Caco-2 (cell line): ENCODE results near the gene ATCAY. TPM values are rescaled to one million over a fixed set of nuclear protein-coding genes. Genes with fewer than 3 reads are reported as not detected.
"Not testable (repeated sequence)": the region's sequence is repeated elsewhere in the genome, so short reads cannot be mapped to it uniquely, and the experiment has no call there.

Experiments used
- BruUV-seq: library from RNA; stranded (reverse); fragments of 400-500 nt; replicated peaks from 2 replicates; lab custom pipeline; 2021; lab: Mats Ljungman, UMichigan
- CTCF ChIA-PET: fragments of 300-600 bp; sonication (Branson Sonifier 250); formaldehyde crosslinking; loops from one replicate; lab custom pipeline; 2022; ENCODE audit warnings: antibody characterized with exemption; lab: Charles Lee
- POLR2A ChIA-PET: fragments of 300-600 bp; sonication (Branson Sonifier 250); formaldehyde crosslinking; loops from one replicate; lab custom pipeline; 2022; ENCODE audit warnings: antibody characterized with exemption; lab: Charles Lee
- DNase-seq, 2 experiments: peaks; one replicate each; pipeline versions ENCODE4 v3.0.0 to v3.0.0-alpha.2; 2020 to 2022
- H3K27me3 ChIP-seq: replicated peaks from 2 replicates; pipeline ENCODE4 v1.6.0; 2011; ENCODE audit warnings: low read length; ENCODE audit not compliant: control insufficient read depth, insufficient read depth
- H3K36me3 ChIP-seq: 2 replicates; pipeline ENCODE4 v1.5.1; 2011; ENCODE audit warnings: low read length; ENCODE audit not compliant: control insufficient read depth, insufficient read depth
- H3K4me1 ChIP-seq: fragments of 250-450 bp; sonication (Bioruptor Pico); 2 replicates; pipeline ENCODE4 v1.5.1; 2020; ENCODE audit warnings: mild to moderate bottlenecking
- H3K4me3 ChIP-seq: 2 replicates; pipeline ENCODE4 v1.5.1; 2011; ENCODE audit warnings: low read depth, mild to moderate bottlenecking, control low read depth, low read length
- H3K9me3 ChIP-seq: fragments of 250-450 bp; sonication (Bioruptor Pico); 2 replicates; pipeline ENCODE4 v1.5.1; 2020; ENCODE audit warnings: mild to moderate bottlenecking, moderate library complexity
- H3K27ac Mint-ChIP-seq: one replicate; pipeline ENCODE4 v1.8.0; 2022; ENCODE audit warnings: mixed read lengths; ENCODE audit not compliant: unreplicated experiment
- H3K27me3 Mint-ChIP-seq: one replicate; pipeline ENCODE4 v1.8.0; 2022; ENCODE audit warnings: mixed read lengths; ENCODE audit not compliant: insufficient read depth, unreplicated experiment
- H3K36me3 Mint-ChIP-seq: one replicate; pipeline ENCODE4 v1.8.0; 2022; ENCODE audit warnings: mild to moderate bottlenecking, mixed read lengths; ENCODE audit not compliant: insufficient read depth, unreplicated experiment
- H3K4me1 Mint-ChIP-seq: one replicate; pipeline ENCODE4 v1.8.0; 2022; ENCODE audit warnings: low read depth, mixed read lengths; ENCODE audit not compliant: unreplicated experiment
- H3K4me3 Mint-ChIP-seq: one replicate; pipeline ENCODE4 v1.8.0; 2022; ENCODE audit warnings: mild to moderate bottlenecking, moderate library complexity, mixed read lengths; ENCODE audit not compliant: unreplicated experiment
- H3K9me3 Mint-ChIP-seq: one replicate; pipeline ENCODE4 v1.8.0; 2022; ENCODE audit warnings: mixed read lengths; ENCODE audit not compliant: unreplicated experiment
- CTCF ChIP-seq, 2 experiments: fragments of 200-600 bp in 1 of 2; IDR thresholded peaks; 1 replicate in 1 of 2; 2 replicates in 1 of 2; pipeline versions ENCODE4 v1.5.1 to v1.8.0; 2011 to 2022; ENCODE audit warnings: antibody characterized with exemption in 1 of 2, control low read depth in 1 of 2, inconsistent platforms in 1 of 2, low read depth in 1 of 2, low read length in 1 of 2, mild to moderate bottlenecking in 1 of 2, moderate library complexity in 1 of 2; ENCODE audit not compliant: insufficient read depth in 1 of 2, severe bottlenecking in 1 of 2, unreplicated experiment in 1 of 2
- intact Hi-C: fragments of 100-400 bp; cut with micrococcal nuclease; formaldehyde crosslinking; loops from one replicate; pipeline ENCODE4 v1.10.0; 2022; ENCODE audit not compliant: unreplicated experiment
- total RNA-seq: library from RNA; stranded (reverse); gene quantifications from 2 replicates; pipeline ENCODE4 v1.2.3, GENCODE V29; 2022

Gene ATCAY
- total RNA-seq, 1 experiment from 2014 or later, result not detected

DNA sequence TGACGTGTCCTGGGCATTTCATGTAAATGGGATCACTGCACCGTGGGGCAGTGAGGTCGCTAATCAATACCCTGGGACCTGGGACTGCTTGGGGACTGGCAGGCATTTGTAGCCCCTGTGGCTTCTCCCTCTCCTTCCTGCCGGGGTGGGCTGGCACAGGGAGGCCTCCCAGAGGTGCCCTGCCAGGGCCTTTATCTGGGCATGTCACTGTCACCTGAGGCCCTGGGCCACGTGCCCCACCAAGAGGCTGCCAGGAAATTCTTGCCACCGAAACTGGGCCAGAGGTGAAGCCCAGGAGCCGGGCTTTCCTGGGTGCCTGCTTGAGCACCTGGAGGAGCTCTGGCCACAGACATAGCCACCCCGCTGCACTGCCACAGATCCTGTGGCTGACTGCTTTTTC is 50.6 kb downstream of the ATCAY start:
- ChIA-PET POLR2A (no interaction called here), CTCF (no interaction called here)
- H3K4me3 ChIP-seq, result no peak overlapping the region
- H3K36me3 ChIP-seq, result no peaks in the 10 kb centered on the region
- no peak for DNase-seq
- no peaks in the 10 kb centered on the region for H3K9me3 ChIP-seq
- Mint-ChIP-seq H3K27ac (no peak overlapping the region), H3K9me3 (no peaks in the 10 kb centered on the region), H3K27me3 (no peaks in the 10 kb centered on the region), H3K36me3 (no peaks in the 10 kb centered on the region), H3K4me3 (no peak overlapping the region), H3K4me1 (no peaks in the 10 kb centered on the region)
- H3K4me1 ChIP-seq, result no peaks in the 10 kb centered on the region
- intact Hi-C loops, result no loop called here
- no peaks in the 10 kb centered on the region for H3K27me3 ChIP-seq
- no TSS peak for BruUV-seq
- TF ChIP-seq CTCF (IDR thresholded peaks at IDR 0.05; ENCODE audit: insufficient read depth in 1 of 2, low read depth in 1 of 2, low read length in 1 of 2, severe bottlenecking in 1 of 2, unreplicated experiment in 1 of 2), result no peak

DNA sequence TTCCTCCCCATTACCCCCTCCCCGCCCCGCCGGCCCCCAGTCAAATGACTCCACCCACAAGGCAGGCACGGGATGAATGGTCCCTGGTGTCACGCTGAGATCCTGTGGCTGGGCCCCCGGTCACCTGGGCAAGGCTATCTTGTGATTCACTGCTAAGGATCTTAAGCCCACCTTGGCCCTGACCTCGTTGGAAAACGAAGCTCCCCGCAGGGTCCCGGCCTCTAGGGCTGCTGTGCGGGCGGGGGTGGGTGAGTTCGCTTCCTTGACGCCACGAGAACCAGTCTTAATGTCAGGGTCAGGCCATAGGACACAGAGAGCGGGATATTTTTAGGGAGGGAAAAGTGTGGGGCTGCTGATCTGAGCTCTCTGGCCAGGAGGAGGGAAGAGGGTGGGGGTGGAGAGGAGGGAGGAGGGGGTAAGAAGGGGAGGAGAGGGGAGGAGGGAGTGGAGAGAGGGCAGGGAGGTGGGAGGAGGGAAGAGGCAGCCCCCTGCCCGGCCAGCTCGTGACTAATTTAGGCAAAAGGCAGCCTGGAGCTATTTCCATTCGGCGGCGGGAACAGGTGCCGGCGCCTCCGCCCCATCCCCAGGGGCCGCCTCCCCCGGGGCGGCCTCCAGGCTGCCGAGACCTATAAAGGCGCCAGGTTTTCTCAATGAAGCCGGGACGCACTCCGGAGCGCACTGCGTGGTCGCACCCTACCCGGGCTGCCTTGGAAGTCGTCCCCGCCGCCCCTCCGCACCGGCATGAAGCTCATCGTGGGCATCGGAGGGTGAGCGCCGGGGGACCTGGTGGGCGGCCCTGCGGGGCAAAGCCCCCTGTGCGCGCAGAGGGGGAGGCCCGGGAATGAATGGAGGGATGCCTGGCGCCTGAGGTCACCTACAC is 52.7 kb downstream of the ATCAY start, which contains the start of gene NMRK2:
NMRK2 (plus strand) TSS at position 139 of the 880 bp plus-strand sequence; CDS start at position 742, 603 bp downstream.
- no peak for TF ChIP-seq CTCF (IDR thresholded peaks at IDR 0.05; ENCODE audit: insufficient read depth in 1 of 2, low read depth in 1 of 2, low read length in 1 of 2, severe bottlenecking in 1 of 2, unreplicated experiment in 1 of 2)
- H3K4me3 Mint-ChIP-seq, result no peak within 1 kb of the TSS
- no peaks in the 10 kb centered on the region for H3K36me3 ChIP-seq
- H3K27me3 Mint-ChIP-seq, result no peaks in the 10 kb centered on the region
- H3K4me1 ChIP-seq, result no peaks in the 10 kb centered on the region
- H3K4me3 ChIP-seq, result no peak within 1 kb of the TSS
- no peaks in the 10 kb centered on the region for H3K4me1 Mint-ChIP-seq
- no peaks in the 10 kb centered on the region for H3K27me3 ChIP-seq
- no peaks in the 10 kb centered on the region for H3K9me3 ChIP-seq
- POLR2A ChIA-PET, result no interaction called here
- intact Hi-C loops, result no loop called here
- DNase-seq, result no peak
- H3K36me3 Mint-ChIP-seq, result no peaks in the 10 kb centered on the region
- no peaks in the 10 kb centered on the region for H3K9me3 Mint-ChIP-seq
- no TSS peak for BruUV-seq
- no peak within 1 kb of the TSS for H3K27ac Mint-ChIP-seq
- CTCF ChIA-PET, result no interaction called here

DNA sequence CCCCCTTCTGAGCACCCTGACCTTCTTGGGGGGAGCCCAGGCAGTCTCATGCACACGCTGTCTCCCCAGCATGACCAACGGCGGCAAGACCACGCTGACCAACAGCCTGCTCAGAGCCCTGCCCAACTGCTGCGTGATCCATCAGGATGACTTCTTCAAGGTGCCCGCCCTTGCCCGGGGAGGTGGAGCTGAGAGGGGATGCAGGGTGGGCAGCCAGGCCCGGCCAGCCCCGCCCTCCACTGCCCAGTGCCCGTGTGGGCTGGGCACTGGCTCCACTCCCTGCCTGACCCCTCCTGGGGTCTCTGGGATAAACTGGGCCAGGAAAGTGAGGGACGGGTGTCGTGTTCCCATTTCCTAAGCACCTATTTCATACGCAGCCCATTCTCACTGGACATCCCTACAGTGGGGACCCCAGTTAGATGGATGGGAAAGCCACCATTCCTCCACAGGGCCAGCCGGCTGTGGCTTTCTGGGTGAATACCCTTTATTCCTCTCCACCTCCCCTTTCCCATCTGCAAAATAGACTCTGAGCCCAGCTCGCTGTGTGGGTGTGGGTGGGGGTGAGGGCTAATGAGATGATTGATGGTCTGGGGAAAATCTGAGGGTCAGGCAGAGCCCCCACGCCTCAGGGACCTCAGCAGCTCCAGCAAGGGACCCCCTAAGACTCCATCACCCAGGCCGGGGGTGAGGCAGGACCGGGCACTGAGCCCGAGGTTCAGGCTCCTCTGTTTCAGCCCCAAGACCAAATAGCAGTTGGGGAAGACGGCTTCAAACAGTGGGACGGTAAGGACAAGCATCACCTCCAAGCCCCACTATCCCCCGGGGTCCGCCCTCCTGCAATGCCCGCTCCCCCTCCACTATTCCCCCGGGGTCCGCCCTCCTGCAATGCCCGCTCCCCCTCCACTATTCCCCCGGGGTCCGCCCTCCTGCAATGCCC is 56.3 kb downstream of the ATCAY start:
- DNase-seq, result no peak
- Mint-ChIP-seq H3K27ac (no peak overlapping the region), H3K36me3 (no peaks in the 10 kb centered on the region), H3K9me3 (no peaks in the 10 kb centered on the region), H3K4me1 (no peaks in the 10 kb centered on the region), H3K27me3 (no peaks in the 10 kb centered on the region), H3K4me3 (no peak overlapping the region)
- Histone ChIP-seq H3K9me3 (no peaks in the 10 kb centered on the region), H3K27me3 (no peaks in the 10 kb centered on the region), H3K36me3 (no peaks in the 10 kb centered on the region), H3K4me1 (no peaks in the 10 kb centered on the region), H3K4me3 (no peak overlapping the region)
- no TSS peak for BruUV-seq
- TF ChIP-seq CTCF (IDR thresholded peaks at IDR 0.05; ENCODE audit: insufficient read depth in 1 of 2, low read depth in 1 of 2, low read length in 1 of 2, severe bottlenecking in 1 of 2, unreplicated experiment in 1 of 2), result no peak
- ChIA-PET CTCF (no interaction called here), POLR2A (no interaction called here)
- intact Hi-C loops, result no loop called here

DNA sequence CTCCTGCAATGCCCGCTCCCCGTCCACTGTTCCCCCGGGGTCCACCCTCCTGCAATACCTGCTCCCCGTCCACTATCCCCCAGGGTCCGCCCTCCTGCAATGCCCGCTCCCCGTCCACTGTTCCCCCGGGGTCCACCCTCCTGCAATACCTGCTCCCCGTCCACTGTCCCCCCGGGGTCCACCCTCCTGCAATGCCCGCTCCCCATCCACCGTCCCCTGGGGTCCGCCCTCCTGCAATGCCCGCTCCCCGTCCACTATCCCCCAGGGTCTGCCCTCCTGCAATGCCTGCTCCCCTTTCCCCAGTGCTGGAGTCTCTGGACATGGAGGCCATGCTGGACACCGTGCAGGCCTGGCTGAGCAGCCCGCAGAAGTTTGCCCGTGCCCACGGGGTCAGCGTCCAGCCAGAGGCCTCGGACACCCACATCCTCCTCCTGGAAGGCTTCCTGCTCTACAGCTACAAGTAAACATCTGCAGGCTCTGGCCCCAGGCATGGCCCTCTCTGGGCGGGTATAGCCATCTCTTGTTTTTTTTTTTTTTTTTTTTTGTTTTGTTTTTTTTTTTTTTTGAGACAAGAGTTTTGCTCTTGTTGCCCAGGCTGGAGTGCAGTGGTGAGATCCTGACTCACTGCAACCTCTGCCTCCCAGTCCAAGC is 57.9 kb downstream of the ATCAY start:
- CTCF ChIA-PET, H3K27ac Mint-ChIP-seq, BruUV-seq, H3K4me3 ChIP-seq, POLR2A ChIA-PET, H3K4me3 Mint-ChIP-seq, H3K9me3 Mint-ChIP-seq, H3K27me3 ChIP-seq, H3K4me1 ChIP-seq, H3K9me3 ChIP-seq, H3K36me3 ChIP-seq, H3K36me3 Mint-ChIP-seq, H3K27me3 Mint-ChIP-seq, intact Hi-C loops, DNase-seq, H3K4me1 Mint-ChIP-seq: not testable (repeated sequence)
